HG02981 (cell line): Measurements from ENCODE around the gene ARFGAP1.

Experiments used
- ATAC-seq: cut with Tn5 transposase; IDR thresholded peaks from one replicate; pipeline ENCODE4 v1.9.1; 2021; ENCODE audit warnings: mild to moderate bottlenecking, moderate library complexity; ENCODE audit not compliant: unreplicated experiment

Gene ARFGAP1

GRCh38 chr20:63272105-63273058 lies at the start of gene ARFGAP1:
Gene ARFGAP1 (plus strand): TSS chr20:63272813. CDS start chr20:63275581, 2,768 bp downstream.
- ATAC-seq: peak; percentile 84

GRCh38 chr20:63223121-63223825 lies 49.3 kb upstream of the ARFGAP1 start:
- no peak for ATAC-seq

GRCh38 chr20:63223826-63224207 lies 48.8 kb upstream of the ARFGAP1 start:
- no peak for ATAC-seq

- no peak for ATAC-seq
Observed at GRCh38 chr20:63224412-63225081, 48.1 kb upstream of the ARFGAP1 start.

GRCh38 chr20:63225082-63225454 lies 47.5 kb upstream of the ARFGAP1 start:
- ATAC-seq: no peak

GRCh38 chr20:63226042-63226943 lies 46.3 kb upstream of the ARFGAP1 start:
- ATAC-seq: no peak

- no peak for ATAC-seq
Observed at GRCh38 chr20:63227260-63227659, 45.4 kb upstream of the ARFGAP1 start.

GRCh38 chr20:63228806-63229205 lies 43.8 kb upstream of the ARFGAP1 start:
- ATAC-seq: no peak

- ATAC-seq: no peak
Observed at GRCh38 chr20:63230800-63231268, 41.8 kb upstream of the ARFGAP1 start.

- ATAC-seq: no peak
Observed at GRCh38 chr20:63232235-63233060, 40.2 kb upstream of the ARFGAP1 start.

- ATAC-seq: no peak
Observed at GRCh38 chr20:63233061-63233344, 39.6 kb upstream of the ARFGAP1 start.

- no peak for ATAC-seq
Observed at GRCh38 chr20:63233924-63234323, 38.7 kb upstream of the ARFGAP1 start.

- no peak for ATAC-seq
Observed at GRCh38 chr20:63234693-63235398, 37.8 kb upstream of the ARFGAP1 start.

GRCh38 chr20:63235399-63235983 lies 37.1 kb upstream of the ARFGAP1 start, which contains the start of gene BIRC7:
Gene BIRC7 (plus strand): TSS chr20:63235905. CDS start chr20:63236097, 192 bp downstream.
- ATAC-seq: no peak

- no peak for ATAC-seq
Observed at GRCh38 chr20:63236116-63236837, 36.3 kb upstream of the ARFGAP1 start.

- ATAC-seq: no peak
Observed at GRCh38 chr20:63238031-63238430, 34.6 kb upstream of the ARFGAP1 start.

- no peak for ATAC-seq
Observed at GRCh38 chr20:63238514-63239125, 34.0 kb upstream of the ARFGAP1 start.
